WTC11 (cell line): Measurements from ENCODE around the gene JAKMIP1.

Experiments used
- ETV6 ChIP-seq: sonication (generic); formaldehyde crosslinking; IDR thresholded peaks from 2 replicates; pipeline ENCODE4 v1.8.1; 2022; ENCODE audit warnings: mild to moderate bottlenecking, missing genetic modification reagents
- NFE2L1 ChIP-seq: sonication (generic); formaldehyde crosslinking; IDR thresholded peaks from 2 replicates; pipeline ENCODE4 v1.8.1; 2023; ENCODE audit warnings: missing genetic modification reagents
- RELA ChIP-seq: sonication (generic); formaldehyde crosslinking; IDR thresholded peaks from 2 replicates; pipeline ENCODE4 v1.8.1; 2022; ENCODE audit warnings: missing genetic modification reagents, mild to moderate bottlenecking, borderline replicate concordance
- SP1 ChIP-seq: sonication (generic); formaldehyde crosslinking; conservative IDR thresholded peaks from 2 replicates; pipeline ENCODE4 v1.8.1; 2022; ENCODE audit warnings: missing genetic modification reagents
- TCF7 ChIP-seq: sonication (generic); formaldehyde crosslinking; IDR thresholded peaks from 2 replicates; pipeline ENCODE4 v1.8.0; 2022; ENCODE audit warnings: mild to moderate bottlenecking, low read depth, missing genetic modification reagents, moderate library complexity
- ZNF671 ChIP-seq: fragments of 250-450 bp; sonication (Bioruptor Pico); IDR thresholded peaks from 2 replicates; pipeline ENCODE4 v1.8.0; 2021; ENCODE audit warnings: mild to moderate bottlenecking
- TF ChIP-seq, protein P1 (sequence below): fragments of 200-600 bp; IDR thresholded peaks from 2 replicates; pipeline ENCODE4 v1.8.0; 2022; ENCODE audit warnings: antibody characterized with exemption
- TF ChIP-seq, protein P2 (sequence below): sonication (generic); formaldehyde crosslinking; conservative IDR thresholded peaks from 2 replicates; pipeline ENCODE4 v1.8.1; 2022; ENCODE audit warnings: mild to moderate bottlenecking, missing genetic modification reagents
- TF ChIP-seq, protein P3 (sequence below): sonication (generic); formaldehyde crosslinking; IDR thresholded peaks from 2 replicates; pipeline ENCODE4 v1.8.0; 2022; ENCODE audit warnings: mild to moderate bottlenecking, missing genetic modification reagents

DNA sequence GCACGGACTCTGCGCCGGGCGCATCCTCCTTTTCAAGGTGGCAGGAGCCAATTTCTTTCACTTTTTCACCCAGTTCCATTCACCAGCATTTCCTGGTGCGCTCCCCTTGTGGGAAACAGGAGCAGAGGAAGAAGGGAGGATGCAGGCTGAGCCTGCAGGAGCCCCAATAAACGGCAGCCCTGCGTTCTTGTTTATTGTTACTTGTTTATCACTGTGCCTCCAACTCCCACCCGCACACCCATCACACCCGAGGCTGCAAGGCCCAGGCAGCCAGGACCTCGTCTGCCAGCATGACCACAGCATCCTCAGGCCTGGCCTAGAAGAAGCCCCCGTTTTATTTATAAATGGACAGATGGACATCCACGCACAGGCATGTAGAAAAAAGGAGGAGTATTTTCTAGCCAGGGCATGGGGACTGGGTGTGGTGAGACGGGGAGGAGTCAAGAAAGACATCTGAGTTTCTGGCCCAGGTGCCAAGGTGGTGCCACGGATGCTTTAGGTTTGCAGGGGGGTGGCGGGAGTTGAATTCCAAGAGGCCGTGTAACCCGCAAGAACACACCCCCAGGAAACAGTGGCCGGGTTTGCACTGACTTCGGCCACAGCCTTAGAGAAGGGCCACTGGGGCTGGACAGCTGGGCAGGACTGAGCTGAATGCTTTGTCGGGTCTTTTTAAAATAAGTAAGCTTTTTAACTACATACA, 51.7 kb downstream of the JAKMIP1 start:
- TF ChIP-seq SP1 (no peak), RELA (CRISPR knock-in tag) (no peak), ETV6 (CRISPR knock-in tag) (no peak), TCF7 (CRISPR knock-in tag) (no peak), ZNF671 (CRISPR knock-in tag) (no peak), NFE2L1 (no peak)
- TF ChIP-seq, protein P1, sequence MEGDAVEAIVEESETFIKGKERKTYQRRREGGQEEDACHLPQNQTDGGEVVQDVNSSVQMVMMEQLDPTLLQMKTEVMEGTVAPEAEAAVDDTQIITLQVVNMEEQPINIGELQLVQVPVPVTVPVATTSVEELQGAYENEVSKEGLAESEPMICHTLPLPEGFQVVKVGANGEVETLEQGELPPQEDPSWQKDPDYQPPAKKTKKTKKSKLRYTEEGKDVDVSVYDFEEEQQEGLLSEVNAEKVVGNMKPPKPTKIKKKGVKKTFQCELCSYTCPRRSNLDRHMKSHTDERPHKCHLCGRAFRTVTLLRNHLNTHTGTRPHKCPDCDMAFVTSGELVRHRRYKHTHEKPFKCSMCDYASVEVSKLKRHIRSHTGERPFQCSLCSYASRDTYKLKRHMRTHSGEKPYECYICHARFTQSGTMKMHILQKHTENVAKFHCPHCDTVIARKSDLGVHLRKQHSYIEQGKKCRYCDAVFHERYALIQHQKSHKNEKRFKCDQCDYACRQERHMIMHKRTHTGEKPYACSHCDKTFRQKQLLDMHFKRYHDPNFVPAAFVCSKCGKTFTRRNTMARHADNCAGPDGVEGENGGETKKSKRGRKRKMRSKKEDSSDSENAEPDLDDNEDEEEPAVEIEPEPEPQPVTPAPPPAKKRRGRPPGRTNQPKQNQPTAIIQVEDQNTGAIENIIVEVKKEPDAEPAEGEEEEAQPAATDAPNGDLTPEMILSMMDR: no peak
- TF ChIP-seq, protein P2, sequence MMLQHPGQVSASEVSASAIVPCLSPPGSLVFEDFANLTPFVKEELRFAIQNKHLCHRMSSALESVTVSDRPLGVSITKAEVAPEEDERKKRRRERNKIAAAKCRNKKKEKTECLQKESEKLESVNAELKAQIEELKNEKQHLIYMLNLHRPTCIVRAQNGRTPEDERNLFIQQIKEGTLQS (CRISPR knock-in tag): no peak
- TF ChIP-seq, protein P3, sequence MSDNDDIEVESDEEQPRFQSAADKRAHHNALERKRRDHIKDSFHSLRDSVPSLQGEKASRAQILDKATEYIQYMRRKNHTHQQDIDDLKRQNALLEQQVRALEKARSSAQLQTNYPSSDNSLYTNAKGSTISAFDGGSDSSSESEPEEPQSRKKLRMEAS (CRISPR knock-in tag): no peak
